Amniotic stem cell (primary cell): Measurements from ENCODE around the gene FOXP1.
"Not testable (repeated sequence)": the region's sequence is repeated elsewhere in the genome, so short reads cannot be mapped to it uniquely, and the experiment has no call there.

Experiments
- DNase-seq: peaks from one replicate; lab custom pipeline; 2025; lab: John Stamatoyannopoulos, UW

Gene FOXP1

DNA sequence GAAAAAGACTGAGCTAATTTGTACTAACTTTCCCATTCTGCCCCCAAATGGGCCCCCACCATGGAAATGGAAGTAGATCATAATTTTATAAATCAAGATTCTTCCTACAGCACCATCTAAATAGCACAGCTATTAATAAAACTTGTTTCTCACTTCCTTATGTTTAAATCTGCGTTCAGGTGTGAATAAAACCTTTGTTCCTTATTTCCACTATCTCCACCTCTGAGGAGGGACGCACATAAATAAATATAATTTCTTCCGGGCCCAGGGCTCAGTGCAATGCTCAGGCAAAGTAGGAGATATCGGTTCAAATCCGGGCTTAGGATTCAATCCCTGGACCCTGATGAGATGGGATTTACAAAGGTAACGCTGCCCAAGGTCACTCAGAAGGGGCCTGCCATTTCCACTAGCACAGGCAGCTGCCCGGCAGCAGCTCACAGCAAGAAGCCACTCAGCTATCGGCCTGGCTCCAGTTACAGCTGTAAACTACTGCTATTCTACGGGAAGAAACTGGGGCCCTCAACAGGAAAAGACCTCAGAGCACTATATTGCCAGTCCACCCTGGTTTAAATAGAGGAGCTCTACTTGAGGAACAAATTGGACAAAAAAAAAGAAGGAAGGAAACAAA, 52.5 kb downstream of the FOXP1 start:
- no peak for DNase-seq

DNA sequence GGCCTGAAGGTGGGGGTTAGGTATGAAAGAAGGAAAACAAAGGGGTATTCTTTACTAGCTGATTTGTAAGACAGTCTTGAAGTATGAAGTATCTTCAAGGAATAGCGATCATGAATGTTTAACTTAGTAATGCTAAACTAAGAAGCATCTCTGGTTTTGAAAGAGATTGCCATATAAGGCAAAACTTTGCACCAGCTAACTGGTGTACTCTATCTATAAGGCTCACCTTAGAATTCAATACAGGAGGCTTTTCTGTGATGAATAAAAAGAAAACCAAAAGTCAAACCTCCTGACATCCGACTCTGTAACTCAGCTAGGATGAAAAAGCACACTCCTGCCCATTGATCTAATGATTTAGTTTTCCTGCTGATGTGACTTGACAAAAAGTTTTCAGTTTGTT, 54.7 kb downstream of the FOXP1 start:
- DNase-seq: no peak

DNA sequence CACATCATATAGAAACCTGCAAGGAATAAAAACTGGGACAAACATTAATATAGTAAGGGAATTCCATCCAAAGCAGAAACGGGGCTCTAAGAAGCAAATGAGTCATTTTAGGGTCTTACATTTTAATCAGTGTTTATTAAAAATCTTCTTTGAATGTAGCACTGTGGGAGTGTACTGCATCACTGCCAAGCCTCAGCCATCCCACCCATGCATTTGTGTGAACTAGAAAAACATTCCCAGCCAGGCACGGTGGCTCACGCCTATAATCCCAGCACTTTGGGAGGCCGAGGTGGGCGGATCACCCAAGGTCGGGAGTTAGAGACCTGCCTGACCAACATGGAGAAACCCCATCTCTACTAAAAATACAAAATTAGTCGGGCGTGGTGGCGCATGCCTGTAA, 57.1 kb downstream of the FOXP1 start:
- not testable (repeated sequence) for DNase-seq

DNA sequence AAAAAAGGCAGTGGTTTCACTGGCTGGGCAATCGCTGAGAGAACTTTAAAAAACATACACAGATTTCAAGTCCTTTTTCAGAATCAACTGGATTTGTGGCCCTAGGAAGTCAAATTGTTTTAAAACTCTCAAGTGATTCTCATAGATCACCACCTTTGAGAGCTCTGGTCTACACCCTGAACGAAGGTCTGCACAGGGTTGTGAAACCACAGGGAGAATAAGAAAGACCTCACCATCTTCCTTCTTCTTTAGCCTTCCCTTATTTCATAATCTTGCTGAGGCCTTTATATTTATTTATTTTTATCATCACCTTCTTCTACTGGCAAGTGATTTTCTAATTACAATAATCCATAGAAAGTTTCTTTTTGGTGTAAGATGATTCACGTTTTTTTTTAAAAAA, 58.1 kb downstream of the FOXP1 start:
- no peak for DNase-seq

DNA sequence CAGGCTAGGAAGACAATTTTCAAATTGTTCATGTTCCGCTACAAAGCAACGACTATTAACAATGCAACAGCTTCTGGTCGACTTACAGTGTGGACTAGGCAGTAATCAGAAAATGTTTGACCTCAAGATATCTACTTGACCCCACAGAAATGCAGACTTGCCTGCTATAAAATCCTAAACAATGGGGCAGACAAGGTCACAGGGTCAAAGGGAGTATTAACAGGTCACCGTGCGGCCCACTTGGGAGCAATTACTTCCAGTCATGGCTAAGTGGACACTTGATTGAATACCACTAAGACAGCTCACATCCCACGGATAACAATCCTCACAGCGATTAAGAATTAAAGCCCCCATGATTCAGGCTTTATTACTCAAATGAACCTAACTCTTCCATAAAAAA, 58.9 kb downstream of the FOXP1 start:
- no peak for DNase-seq

DNA sequence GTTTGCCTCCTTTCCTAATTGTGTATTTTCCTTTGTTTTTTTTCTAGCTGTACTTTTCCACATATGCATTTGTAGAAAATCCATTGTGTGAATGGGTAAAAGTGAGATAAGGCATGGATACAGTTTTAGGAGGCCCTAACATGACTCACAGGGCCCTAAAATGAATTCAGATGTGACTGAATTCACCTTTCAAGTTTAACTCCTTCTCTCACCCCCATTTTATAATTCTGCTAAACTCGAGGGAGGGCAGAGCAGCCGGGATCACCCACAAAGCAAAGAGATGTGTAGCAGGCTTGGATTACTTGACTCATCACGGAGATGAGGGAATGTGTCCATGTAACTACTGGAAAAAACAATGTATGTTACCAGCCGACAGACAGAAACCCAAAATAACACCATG, 59.9 kb downstream of the FOXP1 start:
- DNase-seq: no peak

DNA sequence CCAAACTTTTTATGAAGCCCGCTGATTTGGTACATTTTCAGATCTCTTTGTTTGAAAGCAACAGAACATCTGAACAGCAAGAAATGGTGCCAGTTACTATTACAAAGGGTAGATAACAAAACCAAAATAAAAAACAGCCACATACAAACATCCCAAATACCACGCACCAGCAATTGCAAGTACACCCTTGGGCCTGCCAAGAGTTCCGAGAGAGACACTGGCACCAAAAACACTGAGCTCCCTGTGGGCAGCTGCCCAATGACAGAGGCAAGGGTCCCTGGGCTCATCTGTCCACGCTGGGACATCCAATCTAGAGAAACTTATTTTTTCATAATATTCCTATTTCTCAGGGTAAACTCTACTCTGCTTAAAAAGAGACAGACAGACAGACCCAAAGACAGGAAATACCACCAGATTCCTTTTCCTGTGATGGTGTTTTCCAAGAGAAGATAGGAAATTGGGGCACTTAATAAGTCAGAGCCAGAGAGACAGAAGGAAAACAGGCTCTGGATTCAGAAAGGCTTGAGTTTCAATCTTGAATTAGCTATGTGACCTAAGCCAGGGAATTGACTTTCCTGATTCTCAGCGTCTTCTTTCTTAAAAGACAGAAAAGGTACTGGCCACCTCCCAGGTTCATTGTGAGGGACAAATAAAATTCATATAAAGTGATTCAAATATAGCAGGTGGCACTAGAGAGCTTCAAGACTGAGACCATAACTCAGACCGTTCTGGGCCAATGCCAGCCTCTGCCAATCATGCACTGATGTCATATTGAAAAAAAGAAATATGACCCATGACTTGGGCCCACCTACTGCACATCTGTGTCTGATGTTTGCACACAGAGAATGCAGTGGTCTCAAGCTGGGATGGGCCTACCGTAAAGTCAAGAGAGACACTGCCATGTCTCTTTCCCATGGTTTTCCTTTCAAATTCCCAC, 61.3 kb downstream of the FOXP1 start:
- DNase-seq: no peak

DNA sequence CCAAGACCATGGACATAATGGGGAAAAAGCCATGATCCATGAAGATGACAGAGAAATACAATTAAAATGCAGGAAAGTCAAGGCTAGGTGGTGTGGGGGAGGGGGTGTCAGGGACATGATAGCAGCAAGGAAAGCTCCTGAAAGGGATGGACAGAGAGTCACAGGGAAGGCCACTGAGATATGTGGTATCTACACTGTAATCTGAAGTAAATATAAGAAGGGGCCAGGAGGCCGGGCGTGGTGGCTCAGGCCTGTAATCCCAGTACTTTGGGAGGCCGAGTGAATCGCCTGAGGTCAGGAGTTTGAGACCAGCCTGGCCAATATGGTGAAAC, 62.5 kb downstream of the FOXP1 start:
- DNase-seq: no peak

DNA sequence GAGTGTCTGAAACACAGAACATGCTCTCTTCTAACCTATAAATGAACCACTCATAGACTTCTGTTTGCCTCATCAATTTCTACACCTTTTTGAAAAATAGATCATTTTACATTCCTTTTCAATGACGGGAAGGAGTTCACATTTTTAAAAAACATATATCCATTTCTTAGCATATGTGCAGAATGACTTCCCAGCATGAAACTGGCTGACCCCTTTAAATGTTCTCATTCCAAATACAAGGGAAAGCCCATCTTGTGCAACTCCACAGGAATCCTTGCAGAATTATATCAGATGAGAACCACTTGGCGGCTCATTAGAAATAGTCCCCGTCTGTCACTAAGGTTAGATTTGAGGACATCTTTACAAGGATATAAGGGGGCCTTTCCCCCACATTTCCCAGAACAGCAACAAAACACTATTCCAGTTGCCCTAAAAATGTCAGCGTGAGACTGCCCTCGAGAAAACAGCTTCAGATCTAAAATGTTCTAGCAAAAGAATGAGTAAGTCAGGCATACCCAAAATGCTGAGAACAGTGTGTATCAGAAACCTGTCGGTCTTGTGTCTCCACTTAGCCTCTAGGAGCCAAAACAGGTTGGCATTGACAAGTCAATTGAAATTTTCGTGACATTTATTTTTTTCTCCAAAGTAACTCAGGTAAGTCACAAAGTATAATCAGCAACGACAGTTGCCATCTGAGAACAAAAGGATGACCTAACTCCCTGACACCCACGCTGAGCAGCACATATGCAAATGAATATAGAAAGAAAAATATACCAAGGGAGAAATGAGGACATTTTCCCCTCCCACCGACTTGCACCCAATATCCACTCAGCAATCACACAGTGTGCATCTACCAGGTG, 63.1 kb downstream of the FOXP1 start:
- DNase-seq: no peak

DNA sequence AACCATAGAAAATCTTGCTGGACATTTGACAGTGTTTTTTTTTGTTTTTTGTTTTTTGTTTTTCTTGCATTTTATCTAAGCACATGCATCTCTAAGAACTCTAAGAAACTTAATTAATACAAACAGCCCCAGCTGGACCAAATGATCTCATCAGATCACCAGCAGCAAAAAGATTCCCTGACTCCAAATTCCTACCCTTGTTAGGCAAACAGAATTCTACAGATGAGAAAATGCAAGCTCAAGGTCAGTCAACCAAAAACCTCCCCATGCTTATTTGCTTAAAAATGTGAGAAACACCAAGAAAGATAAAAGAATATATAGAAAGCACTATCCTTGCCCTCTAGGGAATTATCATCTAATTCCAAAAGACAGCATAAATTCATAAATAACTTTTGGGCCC, 65.4 kb downstream of the FOXP1 start:
- no peak for DNase-seq

DNA sequence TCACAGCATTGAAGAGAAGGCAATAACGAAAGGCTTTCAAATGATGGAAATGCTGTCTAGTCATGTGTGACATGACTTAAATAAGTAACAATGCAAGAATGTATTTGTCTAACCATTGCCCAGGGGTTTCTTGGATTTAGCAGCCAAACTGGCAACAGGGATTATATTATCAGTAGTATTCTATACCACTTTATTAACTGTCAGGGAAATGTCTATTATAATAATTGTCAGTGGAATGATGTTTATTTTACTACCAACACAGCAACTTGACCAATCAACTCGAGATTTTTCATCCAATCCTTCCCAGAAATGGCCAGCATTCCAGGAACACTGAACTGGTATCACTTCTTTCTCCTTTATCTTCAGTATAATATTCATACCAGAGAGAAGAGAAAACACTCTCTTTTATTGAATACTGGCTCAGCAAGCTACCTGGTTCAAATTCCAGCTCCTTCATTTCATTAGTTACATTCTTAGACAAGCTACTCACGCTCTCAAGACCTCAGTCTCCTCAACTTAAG, 66.2 kb downstream of the FOXP1 start:
- DNase-seq: no peak

DNA sequence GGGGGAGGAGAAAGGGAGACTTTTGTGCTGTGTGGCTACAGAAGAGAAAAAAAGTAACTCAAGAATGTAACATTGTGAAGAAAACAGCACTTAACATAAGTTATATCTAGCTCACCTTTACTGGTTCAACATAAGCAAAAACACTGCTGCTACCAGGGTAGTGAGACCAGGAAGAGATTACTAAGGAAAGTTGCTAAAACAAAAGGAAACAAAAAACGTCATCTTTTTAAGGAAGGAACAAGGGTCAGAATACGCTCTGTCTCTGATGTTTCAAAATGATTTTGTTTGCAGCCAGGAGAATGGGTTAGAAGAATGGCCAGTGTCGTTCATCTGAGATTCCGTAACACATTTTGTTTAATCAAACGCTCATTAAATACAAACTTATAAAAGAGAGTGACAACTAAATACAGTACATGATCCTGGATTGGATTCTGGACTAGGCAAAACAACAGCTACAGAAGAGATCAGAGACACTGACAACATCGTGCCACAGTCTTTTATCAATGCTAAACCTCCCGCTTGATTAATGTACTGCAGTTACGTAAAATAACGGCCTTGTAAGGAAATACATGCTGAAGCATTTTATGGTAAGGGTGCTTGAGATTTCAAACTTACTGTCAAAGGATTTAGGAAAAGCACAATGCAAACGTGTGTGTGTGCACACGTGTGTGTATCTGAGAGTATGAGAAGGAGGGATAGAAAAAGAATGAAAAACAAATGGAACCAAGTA, 67.7 kb downstream of the FOXP1 start:
- DNase-seq: no peak

DNA sequence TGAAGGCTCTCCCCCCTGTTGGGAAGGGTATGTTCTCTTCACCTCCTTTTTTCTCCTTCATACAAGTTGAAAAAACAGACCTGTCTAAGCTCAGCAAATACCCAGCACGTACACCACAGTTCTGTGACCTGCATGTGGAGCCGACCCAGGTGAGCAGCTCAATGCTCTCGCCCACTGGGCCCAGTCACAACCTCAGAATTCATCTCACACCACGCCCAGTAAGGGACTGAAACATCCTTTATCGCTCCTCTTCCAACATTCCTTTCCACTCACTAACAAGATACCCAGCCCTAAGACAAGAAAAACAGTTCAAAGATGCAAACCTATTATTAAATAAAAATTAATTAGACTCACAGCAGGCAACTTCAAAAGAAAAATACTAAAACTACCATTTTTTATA, 68.9 kb downstream of the FOXP1 start:
- DNase-seq: no peak

DNA sequence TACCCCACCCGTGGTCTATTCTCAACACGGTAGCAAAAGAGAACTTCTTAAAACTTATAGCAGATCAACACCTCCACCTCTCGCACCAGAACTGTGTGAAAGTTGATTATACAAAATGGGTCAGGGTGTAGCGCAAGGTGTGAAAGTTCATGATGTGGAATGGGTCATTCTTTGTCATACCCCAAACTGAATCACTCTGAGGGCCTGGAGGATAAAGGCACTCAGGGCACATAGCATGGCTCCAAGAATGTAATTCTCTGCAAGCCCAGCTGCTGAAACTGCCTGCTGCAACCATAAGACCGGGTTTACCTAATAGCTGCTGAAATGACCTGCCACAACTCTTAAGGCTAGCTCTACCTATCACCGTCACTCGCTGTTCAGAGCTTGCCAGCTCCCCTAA, 70.0 kb downstream of the FOXP1 start:
- DNase-seq: no peak

DNA sequence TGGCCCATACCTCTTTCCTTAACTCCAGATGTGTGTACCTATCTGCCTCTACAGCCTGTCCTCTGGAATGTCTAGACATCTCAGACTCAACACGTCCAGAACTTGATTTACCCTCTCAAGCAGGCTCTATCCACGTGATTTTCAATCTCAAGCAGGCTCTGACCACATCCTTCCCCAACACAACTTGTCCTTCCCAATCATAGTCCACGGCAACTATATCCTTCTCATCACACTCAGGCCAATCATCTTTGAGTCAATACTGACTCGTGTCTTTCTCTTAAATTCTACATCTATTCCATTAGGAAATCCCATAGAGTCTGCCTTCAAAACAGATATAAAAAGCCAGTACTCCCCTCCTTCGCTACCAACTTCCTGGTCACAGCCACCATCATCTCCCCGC, 70.4 kb downstream of the FOXP1 start:
- DNase-seq: no peak

DNA sequence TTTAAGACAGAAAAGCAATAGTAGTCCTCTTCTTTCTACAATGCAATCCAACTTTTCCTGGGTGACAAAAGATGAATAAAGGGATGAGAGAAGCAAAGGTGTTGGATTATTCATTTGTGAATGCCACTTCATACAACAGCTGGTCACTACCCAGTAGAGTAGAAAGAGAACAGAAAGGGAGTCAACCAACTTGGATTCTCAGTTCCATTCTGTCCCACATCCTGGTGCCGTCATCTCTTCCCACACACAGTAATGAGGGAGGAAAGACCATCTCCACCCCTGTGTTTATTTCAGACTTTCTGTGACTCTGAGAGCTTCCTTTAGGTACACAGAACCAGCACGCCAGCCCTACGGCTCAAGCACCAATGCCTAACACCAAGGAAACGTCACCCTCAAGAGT, 71.0 kb downstream of the FOXP1 start:
- DNase-seq: no peak

DNA sequence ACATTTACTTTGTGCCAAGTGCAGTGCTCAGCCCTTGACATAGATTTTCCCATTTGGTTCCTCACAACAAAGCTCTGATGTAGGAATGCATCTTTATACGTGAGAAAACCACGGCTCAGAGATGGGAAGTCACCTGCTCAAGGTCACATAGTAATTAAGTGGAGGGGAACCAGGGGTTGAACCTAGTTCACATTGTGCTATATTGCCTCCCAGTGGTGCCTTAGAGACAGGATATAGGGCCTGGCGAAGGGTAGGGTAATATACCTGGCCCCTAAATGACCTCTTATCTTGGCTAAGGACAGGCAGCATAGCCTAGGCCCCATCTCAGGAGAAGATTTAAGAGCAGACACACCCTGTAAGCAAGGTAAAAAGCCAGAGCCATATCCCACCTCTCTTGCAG, 71.5 kb downstream of the FOXP1 start:
- no peak for DNase-seq

DNA sequence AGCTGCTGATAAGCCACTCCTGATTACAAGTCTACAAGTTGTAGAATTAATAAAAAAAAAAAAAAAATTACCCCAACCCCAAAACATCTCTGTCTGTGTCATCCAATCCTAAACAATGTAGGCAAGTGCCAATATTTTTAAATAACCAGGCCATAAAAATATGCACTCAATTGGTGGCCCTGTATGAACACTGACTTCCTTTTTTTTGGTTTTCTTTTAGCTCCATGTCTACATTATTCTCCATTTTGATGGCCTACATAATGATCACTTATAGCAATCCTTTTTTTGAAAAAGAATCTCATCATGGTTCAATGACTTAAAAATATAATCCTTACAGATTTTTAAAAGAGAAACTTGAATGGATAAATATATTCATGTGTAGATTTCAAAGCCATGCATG, 72.1 kb downstream of the FOXP1 start:
- no peak for DNase-seq

DNA sequence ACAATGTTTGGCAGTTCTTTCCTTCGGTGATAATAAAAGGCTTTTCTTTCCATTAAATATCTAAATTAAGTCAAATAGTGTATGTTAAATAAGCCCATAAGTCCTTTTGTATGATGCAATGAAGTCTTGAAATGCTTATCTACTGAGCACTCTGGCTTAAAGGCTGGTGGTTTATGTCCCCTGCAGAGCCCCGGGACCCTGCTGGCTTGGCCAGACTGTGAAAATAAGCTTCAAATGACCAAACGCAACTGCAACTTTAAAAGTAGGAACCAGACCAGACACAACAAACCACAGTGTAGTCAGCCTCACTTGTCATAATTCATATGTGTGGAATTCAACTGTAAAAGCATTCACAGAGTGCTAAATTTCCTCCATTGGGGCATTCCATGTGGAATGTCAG, 72.5 kb downstream of the FOXP1 start:
- no peak for DNase-seq

DNA sequence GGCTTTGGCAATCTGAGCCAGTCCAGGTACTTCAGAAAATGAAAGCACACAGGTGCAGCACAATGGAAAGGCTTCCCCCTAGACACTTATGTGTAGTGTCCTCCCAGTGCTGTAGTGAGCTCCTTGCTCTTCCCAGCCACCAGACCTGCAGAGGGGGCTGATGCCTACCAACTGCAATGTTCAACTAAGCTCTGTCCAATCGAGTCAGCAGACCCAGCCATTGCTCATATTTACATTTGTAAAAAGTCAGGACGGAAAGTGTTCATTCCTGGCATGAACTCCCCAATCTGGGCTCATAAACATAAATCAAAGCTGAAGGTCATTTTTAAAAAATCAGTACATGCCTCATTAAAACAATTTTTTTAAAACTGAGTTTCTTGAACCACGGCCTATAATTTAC, 73.0 kb downstream of the FOXP1 start:
- DNase-seq: no peak

DNA sequence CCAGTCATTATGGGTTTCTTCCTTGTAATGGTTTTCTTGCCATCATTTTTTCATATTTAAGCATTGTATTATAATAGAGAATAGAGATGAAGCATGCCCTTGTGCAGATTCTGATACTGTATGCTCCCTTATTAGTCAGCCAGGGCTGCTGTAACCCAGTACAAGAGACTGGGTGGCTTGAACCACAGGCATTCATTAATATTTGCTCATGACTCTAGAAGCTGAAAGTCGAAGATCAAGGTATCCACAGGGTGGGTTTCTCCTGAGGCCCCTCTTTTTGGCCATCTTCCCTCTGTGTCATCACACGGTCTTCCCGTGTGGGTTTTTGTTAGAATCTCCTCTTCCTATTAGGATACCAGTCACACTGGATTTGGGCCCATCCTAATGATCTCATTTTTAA, 74.5 kb downstream of the FOXP1 start:
- DNase-seq: no peak

DNA sequence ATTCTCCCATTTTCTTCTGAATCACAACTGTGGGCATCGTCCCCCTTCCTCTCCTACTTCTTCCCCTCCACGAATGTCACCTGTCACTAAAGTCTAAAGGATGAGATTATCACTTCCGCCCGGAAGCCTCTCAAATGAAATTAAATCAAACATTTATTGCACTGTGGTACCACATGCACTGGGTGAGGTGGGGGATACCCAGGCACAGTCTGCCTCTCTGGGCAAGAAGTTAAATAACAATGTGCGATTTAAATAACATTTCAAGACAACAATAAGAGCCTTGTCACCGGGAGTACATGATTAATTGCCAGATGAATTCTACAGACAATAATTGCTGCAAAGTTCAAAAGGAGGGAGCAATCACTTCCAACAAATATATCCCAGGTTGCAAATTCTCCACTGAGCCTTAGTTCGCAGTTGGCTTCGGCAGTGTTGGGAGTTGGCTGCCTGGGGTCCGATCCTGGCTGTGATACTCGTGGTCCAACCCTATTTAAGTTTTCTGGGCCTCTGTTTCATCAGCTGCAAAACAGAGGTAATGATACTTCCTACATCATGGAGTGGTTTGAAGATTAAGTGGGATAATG, 77.7 kb downstream of the FOXP1 start:
- no peak for DNase-seq
